Putamen (tissue), 1 donor: Measurements from ENCODE around the gene SS18L1.
"Not testable (repeated sequence)": the region's sequence is repeated elsewhere in the genome, so short reads cannot be mapped to it uniquely, and the experiment has no call there.

ENCODE experiments used
- DNase-seq: peaks from one replicate; pipeline ENCODE4 v3.0.0-alpha.2; 2016; ENCODE audit warnings: low spot score

SS18L1 gene, protein sequence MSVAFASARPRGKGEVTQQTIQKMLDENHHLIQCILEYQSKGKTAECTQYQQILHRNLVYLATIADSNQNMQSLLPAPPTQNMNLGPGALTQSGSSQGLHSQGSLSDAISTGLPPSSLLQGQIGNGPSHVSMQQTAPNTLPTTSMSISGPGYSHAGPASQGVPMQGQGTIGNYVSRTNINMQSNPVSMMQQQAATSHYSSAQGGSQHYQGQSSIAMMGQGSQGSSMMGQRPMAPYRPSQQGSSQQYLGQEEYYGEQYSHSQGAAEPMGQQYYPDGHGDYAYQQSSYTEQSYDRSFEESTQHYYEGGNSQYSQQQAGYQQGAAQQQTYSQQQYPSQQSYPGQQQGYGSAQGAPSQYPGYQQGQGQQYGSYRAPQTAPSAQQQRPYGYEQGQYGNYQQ

DNA sequence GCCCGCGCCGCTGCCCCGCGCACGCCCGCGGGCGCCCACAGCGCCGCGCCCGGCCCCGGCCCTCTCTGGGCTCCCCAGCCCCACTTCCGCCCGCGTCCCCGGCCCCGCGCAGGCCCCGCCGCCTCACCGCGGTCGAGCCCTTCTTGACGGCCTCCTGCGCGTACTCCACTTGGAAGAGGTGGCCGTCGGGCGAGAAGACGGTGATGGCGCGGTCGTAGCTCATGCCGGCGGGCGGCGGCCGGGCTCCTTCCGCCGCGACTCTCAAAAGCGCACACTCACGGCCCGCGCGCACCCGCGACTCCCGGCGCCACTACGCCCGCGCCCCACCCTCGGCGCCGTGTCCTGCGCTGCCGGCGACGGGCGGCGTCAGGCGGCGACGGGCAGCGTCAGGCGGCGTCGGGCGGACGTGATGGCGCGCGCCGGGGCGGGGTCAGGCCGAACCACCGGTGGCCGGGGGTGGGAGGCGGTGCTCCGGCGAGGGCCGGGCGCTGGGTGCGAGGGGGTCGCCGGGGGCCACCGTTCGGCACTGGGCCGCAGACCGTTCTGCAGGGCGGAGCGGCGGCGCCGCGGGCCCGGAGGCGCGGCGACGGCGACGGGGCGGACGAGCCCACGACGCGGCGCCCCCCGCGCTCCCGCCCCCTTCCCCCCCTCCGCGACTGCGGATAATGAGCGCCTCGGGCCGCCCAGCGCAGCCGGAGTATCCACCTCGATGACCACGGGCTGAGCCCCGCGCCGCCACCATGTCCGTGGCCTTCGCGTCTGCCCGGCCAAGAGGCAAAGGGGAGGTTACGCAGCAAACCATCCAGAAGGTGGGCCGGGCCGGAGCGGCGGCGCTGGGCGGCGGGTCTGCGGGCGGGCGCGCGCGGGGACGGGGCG is at the start of gene SS18L1, which contains the start of gene PSMA7:
Gene SS18L1, plus strand, starts transcription at position 689 of the 876 bp plus-strand sequence. Its CDS starts 52 bp downstream, at position 741.
Gene PSMA7, minus strand, starts transcription at position 314 of the 876 bp plus-strand sequence. Its CDS starts 91 bp downstream, at position 223.
- DNase-seq: peak; percentile 93

DNA sequence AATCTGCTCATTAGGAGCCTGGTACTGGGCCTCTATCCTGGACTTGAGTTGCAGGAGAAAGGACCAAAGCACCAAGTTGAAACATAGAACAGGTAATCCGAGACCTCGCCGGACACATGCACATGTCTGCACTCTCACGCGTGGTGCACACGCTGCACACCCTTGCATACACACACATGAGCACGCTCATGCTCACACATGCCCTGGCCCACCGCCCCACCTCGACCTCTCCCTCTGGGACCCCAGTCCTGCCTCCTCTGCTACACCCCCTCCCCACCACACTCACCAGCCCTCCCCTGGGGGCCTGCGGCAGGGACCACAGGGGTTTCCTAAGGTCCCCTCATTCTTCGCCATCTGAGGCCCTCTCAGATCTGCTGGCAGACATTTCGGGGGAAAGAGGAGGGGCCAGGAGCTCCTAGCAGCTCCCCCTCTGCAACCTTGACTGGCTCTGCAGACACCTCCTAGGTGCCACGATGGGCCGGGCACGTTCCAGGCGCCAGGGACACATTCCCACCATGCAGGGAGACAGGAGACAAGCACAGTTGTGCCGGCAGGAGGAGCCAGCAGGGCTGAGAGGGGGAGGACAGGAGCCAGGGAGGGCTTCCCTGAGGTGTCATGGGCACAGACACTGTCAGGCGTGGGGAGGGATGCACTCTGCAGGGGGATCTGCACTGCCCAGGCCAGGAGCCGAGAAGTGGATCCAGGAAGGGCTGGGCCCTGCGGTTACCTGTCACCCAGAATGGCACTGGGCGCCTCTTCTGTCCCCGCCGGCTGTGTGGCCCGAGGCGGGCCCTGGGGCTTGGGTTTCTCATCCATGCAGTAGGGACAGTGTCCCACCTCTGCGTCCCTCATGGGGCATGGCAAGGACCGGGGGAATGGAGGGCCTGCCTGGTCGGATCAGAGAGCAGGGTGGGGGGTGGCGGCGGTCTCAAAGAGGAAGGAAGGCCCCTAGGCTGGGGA is 46.9 kb upstream of the SS18L1 start:
- no peak for DNase-seq

DNA sequence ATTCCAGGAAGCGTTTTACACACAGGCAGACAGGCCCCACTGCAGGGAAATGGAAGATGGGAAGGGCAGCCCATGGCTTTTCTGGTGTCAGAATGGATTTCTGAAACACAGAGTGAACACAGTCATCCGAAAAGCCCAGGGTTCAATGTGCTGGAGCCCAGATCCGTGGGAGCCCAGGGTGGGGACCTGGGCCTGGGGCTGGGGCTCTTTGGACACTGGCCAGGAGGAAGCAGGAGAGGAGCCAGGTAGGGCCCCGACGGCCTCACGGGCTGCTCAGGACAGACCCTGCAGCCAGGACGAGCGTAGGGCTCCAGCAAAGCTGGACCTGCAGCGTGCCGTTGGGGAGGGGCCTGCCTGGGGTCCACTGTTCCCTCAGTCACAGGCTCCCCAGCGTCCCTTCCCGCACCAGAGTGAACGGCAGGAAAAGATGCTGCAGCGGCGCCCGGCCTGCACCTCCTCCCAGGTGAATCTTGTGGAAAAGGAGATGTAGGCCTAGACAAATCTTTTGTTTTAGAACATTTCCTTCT is 45.6 kb upstream of the SS18L1 start:
- no peak for DNase-seq

DNA sequence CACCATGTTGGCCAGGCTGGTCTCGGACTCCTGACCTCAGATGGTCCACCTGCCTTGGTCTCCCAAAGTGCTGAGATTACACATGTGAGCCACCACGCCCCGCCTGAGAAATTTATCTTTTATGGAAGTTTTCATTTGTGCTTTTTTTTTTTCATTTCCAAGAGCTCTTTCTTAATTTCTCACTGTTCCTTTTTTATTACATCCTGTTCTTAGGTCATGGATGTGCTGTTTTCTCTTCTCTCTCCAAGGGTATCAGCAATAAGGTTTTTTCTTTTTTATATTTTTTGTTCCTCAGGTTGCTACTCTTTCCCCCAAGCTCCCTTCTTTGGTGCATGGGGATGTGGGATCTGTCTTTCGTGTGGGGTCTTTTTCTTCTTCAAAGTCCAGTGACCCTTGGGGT is 42.5 kb upstream of the SS18L1 start:
- DNase-seq: no peak

DNA sequence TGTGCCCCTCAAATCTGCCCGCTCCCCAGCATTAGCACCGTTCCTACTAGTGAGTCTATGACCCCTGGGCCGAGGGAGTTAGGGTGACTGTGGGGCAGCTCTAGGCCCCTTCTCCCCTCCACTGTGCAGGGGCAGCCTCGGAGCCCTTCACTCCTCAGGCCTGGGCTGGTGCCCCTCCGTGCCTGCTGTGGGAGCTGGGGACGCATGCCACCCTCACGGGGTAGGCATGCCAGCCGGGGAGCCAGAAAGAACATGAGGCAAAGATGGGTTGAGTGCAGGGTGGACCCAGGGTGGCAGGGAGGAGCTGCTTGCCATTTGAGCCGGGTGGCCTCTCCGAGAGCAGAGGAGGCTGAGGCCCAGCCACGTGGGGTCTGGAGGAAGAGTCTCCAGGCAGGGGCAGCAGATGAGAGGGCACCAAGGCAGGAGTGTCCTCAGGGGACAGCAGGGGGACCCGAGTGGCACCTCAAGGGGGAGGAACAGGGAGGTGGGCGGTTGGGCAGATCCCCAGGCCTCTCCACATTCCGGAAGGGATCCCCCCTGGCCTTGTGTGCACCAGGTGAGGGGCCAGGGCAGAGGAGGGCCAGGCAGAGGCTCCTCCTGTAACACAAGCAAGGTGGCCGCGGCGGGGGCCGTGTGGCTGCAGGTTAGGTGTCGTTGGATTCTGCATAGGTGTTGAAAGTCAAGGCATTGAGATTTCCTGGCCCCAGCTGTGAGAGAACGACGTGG is 39.9 kb upstream of the SS18L1 start:
- DNase-seq: no peak

DNA sequence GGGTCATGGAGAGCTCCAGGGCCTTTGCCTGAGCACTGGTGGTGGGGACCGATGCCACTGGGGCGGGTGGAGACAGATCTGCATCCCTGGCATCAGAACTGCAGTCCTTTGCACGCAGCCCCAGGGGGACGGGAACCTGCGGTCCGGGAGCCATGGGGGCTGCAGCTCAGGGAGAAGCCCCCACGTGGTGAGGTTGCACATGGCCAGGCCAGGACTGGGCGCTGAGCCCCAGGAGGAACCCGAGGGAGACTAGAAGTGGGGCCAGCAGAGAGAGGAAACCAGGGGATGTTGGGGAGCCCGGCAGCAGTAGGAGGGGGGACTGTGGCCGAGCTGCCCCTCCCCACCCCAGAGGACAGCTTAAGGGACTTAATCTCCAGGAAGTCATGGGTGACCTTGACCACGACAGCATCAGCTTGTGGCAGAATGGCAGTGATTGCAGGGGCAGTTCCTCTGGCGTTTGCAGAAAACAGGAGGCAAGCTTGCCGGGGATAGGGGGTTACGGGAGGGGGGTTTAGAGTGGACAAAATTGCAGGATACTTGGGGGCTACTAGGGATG is 39.3 kb upstream of the SS18L1 start:
- DNase-seq: no peak

DNA sequence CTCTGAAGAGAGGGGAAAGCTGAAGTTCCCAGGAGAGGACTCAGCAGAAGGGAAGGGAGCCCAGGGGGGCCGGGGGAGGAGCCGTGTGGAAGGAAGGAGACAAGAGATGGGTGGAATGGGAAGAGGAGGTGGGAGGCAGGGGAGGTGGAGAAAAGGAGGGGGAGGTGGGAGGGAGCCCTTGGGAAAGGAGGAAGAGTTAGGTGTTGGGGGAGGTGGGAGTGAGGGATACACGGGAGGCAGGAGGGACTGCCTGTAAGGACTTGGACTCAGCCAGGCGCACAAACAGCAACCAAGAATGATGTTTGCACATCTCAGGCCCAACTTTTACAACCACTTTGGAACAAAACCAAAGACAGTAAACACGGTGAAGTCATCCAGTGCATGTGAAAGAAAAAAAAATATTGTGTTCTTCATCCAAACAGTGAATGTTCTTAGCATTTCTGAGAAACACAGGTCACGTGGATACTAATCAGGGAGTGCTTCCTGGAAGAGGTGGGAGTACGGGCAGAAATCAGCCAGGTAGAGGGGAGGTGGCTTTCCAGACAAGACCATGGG is 38.7 kb upstream of the SS18L1 start:
- DNase-seq: no peak

DNA sequence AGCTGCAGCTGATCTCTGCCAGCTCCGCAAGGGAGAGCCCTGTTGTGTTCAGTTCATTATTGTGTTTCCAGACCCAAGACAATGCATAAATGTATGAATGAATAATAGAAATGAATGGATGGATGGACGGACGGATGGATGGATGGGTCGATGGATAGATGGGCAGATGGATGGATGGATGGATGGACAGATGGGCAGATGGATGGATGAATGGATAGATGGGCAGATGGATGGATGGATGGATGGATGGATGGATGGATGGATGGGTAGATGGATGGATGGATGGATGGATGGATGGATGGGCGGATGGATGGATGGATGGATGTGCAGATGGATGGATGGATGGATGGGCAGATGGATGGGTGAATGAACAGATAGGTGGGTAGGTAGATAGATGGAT is 38.0 kb upstream of the SS18L1 start:
- DNase-seq: no peak

DNA sequence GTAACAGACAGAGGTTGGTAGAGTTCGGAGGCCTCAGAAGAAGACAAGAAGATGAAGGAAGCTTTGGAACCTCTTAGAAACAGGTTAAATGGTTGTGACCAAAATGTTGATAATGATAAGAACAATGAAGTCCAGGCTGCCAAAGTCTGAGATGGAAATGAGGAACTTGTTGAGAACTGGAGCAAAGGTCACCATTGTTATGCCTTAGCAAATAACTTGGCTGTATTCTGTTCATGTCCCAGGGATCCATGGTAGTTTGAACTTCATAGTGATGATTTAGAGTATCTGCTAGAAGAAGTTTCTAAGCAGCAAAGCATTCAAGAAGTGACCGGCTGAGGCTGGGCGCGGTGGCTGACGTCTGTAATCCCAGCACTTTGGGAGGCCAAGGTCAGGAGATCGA is 32.4 kb upstream of the SS18L1 start:
- DNase-seq: no peak

DNA sequence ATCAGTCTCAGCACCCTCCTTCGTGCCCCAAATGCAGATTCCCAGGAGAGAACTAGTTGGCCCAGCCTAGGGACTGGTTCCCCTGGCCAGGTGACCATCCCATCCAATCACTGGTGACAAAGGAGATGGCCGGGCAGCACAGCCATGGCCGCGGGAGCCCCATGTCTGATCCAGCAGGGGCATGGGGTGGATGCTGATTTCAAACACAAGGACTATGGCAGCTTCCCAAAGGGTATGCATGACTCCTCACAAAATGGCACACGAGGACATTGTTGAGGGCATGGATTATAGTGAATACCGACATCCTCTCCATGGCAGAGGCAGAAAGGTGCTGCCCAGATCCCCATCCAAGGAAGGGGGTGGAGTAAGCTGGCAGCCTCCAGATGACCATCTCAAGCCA is 31.2 kb upstream of the SS18L1 start:
- no peak for DNase-seq

DNA sequence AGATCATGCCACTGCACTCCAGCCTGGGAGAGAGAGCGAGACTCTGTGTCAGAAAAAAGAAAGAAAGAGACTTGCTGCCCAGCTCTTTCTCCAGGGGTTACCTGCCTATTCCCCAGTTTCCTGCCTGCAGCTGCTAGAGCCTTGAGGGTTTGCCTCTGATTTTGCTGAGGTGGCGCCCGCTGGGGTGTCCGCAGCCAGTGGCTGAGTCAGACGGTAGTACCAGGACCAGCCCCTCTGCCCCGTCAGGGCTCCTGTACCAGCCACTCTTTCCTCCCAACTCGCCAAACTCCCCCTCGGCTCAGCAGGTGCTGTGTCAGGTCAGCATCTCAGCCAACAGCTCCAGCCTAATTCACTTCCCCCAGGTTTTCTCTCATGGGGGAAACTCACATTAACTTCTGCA is 28.7 kb upstream of the SS18L1 start:
- no peak for DNase-seq

DNA sequence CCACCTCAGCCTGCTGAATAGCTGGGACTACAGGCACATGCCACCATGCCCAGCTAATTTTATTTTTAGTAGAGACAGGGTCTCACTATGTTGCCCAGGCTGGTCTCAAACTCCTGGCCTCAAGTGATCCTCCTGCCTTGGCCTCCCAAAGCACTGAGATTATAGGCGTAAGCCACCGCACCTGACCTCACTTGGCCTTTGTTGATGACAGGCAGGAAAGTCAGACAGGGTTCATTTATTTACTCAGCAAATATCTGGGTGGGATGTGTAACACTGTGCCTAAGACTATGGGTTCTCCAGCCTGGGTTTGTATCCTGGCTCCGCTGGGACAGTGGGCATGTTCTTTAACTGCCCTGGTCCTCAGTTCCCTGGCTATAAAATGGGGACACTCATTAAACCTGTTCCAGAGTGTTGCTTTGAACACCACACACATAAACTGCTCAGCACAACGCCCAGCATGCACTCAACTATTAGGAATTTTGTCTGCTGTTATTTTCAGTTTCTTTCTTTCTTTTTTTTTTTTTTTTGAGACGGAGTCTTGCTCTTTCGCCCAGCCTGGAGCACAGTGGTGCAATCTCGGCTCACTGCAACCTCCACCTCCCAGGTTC is 27.7 kb upstream of the SS18L1 start:
- DNase-seq: not testable (repeated sequence)

DNA sequence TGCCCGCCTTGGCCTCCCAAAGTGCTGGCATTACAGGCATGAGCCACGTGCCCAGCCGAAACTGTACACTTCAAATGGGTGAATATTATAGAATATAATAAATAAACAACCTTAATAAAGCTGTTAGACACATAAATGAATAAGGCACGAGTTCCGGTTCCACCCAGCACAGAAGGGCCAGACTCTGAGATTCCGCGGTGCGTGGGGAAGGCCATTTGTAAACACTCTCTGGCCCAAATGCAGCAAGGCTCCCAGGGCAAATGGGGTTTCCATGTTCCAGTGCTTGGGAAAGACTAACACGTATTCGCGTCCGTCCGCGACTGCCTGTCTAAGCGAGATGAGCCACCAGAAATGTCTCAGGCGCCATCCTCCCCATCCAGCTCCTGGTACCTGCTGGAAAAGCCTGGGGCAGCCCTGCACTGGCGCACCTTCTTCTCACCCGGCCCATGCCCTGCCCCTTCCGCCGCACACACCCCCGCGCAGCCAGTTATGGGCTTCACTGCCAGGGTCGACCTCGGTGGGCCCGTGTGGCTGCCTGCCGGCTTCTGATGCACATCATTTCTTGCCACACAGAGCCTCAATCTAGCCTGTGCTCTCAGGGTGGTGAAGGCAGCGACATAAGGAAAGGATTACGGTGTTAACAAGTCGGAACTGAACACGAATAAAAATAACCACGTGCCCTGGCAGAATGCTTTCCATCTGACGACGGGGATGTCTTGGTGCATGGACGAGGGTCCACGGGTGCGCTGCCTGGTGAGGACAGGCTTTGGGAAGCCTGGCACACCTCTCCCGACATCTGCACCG is 26.8 kb upstream of the SS18L1 start:
- DNase-seq: no peak

DNA sequence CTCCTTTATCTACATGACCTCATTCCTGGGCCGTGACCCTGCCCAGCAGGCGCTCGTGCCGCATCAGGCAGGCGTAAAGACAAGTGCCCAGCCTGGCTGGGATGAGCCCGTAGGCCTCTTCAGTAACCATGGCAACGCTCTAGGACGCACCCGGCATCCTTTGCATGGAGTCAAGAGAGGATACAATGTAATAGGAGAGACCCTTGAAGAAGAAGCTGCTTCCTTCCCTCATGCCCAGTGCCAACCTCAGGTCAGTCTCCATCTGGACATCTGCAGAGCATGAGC is 26.3 kb upstream of the SS18L1 start:
- no peak for DNase-seq

DNA sequence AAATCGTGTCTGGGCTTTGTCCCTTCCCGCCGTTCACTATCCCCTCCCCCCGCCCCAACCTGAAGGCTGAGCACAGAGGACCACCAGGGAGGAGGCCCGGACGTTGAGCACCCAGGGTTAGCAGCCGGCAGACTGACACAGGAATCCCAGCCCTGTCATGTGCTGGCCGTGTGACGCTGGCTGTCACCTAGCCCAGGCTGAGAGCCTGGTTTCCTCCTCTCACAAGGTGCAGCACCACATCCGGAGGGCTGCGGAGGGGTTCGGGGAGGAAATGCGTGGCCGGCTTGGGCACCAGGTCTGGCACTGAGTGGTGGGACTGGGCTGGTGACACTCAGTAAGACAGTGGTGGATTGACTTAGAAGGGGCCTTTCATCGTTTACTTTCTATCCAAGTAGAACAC is 25.9 kb upstream of the SS18L1 start:
- DNase-seq: no peak

DNA sequence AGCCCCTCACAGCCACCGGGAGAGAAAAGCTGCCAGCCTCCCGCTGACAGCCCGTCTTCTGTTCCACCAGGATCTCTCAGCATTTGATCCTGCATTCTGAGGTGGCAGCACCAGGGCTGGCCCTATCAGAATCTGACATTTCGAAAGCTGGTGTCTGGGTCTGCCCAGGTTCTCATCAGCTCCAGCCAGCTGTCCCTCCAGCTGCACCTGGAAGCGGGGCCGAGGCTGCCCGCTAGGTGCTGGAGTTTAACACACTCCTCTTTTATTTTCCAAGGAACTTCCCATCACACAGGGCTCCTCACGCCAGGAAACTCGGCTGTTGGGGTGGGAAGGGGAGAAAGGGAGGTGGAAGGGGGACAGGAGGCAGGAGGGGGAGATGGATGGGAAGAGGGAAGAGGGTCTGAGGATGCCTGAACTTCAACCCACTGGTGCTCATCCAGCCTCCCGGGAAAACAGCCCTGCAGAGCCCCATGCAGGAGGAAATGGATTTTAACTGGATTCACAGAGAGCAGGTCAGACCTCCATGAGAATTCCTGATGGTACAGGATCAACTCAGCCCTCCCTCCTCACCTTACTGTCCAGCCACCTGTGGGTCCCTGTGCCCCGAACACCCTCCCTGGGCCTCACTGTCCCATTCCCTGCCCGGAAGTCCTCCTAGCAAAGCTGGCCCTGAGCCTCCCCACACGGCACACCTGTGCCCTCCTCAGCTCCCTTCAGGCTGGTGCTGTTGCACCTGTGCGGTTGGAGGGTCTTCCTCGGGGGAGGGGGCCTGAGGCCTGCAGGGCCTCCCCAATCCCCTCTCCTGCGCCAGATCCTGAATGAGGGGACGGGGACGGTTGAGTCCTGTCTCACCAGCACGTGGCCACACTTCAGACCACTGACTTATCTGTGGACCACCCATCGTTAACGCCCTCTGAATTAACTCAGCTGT is 25.2 kb upstream of the SS18L1 start:
- no peak for DNase-seq

DNA sequence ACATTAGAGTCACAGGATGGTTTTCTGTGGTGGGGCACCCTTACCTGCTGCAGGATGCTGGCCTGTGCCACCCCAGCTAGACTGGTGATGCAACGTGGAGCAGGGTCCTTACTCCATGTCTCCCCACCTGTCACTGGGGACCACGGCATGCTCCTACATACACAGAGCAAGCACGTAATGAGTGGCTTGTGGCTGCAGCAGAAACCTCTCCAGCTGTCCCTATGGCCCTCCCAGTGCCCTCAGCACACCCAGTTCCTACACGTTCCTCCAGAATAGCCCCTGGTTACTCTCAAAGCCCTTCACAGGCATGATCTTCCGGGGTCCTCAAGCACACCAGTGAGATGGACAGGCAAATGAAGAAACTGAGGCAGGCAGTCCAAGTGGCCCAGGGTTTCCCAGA is 24.5 kb upstream of the SS18L1 start:
- DNase-seq: no peak
